Endodermal cell (in vitro differentiated cells): ENCODE data around the gene ROPN1L. TPM values are rescaled to one million over a fixed set of nuclear protein-coding genes. Genes with fewer than 3 reads are reported as not detected.

Experiments used
- DNase-seq: peaks from one replicate; pipeline ENCODE4 v3.0.0-alpha.2; 2017
- H3K27ac ChIP-seq: 2 replicates; pipeline ENCODE4 v1.5.1; 2013; ENCODE audit warnings: mild to moderate bottlenecking, low read depth, low read length, moderate library complexity
- H3K27me3 ChIP-seq: 2 replicates; pipeline ENCODE4 v1.6.1; 2013; ENCODE audit warnings: mild to moderate bottlenecking, low read length, moderate library complexity; ENCODE audit not compliant: insufficient read depth, control insufficient read depth, poor library complexity, severe bottlenecking
- H3K36me3 ChIP-seq: 2 replicates; pipeline ENCODE4 v1.7.0; 2013; ENCODE audit warnings: mild to moderate bottlenecking, low read length, moderate library complexity; ENCODE audit not compliant: control insufficient read depth, insufficient read depth
- H3K4me1 ChIP-seq: one replicate; pipeline ENCODE4 v1.7.0; 2013; ENCODE audit warnings: low read length; ENCODE audit not compliant: control insufficient read depth, insufficient read depth
- H3K4me3 ChIP-seq: 2 replicates; pipeline ENCODE4 v1.5.1; 2013; ENCODE audit warnings: mild to moderate bottlenecking, low read length, moderate library complexity
- H3K9ac ChIP-seq: 2 replicates; pipeline ENCODE4 v1.6.1; 2013; ENCODE audit warnings: mild to moderate bottlenecking, low read length, moderate library complexity; ENCODE audit not compliant: poor library complexity, severe bottlenecking; ENCODE audit errors: extremely low read depth
- H3K9me3 ChIP-seq: 2 replicates; pipeline ENCODE4 v1.6.1; 2013; ENCODE audit warnings: mild to moderate bottlenecking, low read length, moderate library complexity; ENCODE audit not compliant: control insufficient read depth
- H3K27ac Mint-ChIP-seq: 2 replicates; pipeline ENCODE4 v1.8.0; 2020; ENCODE audit warnings: mixed read lengths
- H3K27me3 Mint-ChIP-seq: 2 replicates; pipeline ENCODE4 v1.8.0; 2021; ENCODE audit warnings: mild to moderate bottlenecking, mixed read lengths; ENCODE audit not compliant: insufficient read depth
- H3K36me3 Mint-ChIP-seq: 2 replicates; pipeline ENCODE4 v1.8.0; 2020; ENCODE audit warnings: low read depth, mixed read lengths
- H3K4me1 Mint-ChIP-seq: 2 replicates; pipeline ENCODE4 v1.8.0; 2020; ENCODE audit warnings: mixed read lengths
- H3K4me3 Mint-ChIP-seq: 2 replicates; pipeline ENCODE4 v1.8.0; 2020; ENCODE audit warnings: mild to moderate bottlenecking, moderate library complexity, mixed read lengths
- H3K9me3 Mint-ChIP-seq: 2 replicates; pipeline ENCODE4 v1.8.0; 2020; ENCODE audit warnings: mild to moderate bottlenecking, mixed read lengths
- WGBS, 2 experiments: methylation state at CpG; one replicate each; pipeline versions ENCODE4 v1.1.5 to v1.1.7; 2013; ENCODE audit warnings: missing lambda C conversion rate in 2 of 2, mixed read lengths in 1 of 2; ENCODE audit not compliant: insufficient coverage in 1 of 2, insufficient read length in 1 of 2; 5-methylcytosine and 5-hydroxymethylcytosine counted together
- total RNA-seq, 2 donors: library from RNA; stranded (reverse); fragmentation: NEBNext Ultra II Directional in 1 of 2; extraction: Animal tissue kit (Norgen Biotek cat#: 25700) in 1 of 2; gene quantifications; 2 replicates in 1 of 2; 3 replicates in 1 of 2; pipeline ENCODE4 v1.2.1, GENCODE V29; 2021
- TF ChIP-seq, protein P1 (sequence below): fragments of 200-600 bp; sonication (generic); conservative IDR thresholded peaks from 2 replicates; pipeline ENCODE4 v1.5.0; 2021; ENCODE audit warnings: antibody characterized with exemption, mild to moderate bottlenecking

ROPN1L gene
- total RNA-seq, 2 donors from 2014 or later: 0.70 TPM; not detected in 1

DNA sequence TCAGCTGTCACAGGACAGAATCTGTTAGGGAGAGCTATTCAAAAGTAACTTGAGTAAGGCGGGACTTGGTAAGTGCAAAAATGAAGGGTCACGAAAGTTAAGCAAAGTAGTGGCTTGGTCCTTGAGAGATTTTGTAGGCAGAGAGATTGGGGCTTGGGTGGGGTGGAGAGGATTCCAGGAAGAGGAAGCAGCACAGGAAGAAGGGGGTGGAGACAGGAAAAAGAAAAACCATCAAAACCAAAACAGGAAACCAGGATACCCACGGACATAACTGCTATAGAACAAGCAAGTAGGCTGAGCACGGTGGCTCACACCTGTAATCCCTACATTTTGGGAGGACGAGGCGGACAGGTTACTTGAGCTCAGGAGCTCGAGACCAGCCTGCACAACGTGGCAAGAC lies 3.7 kb downstream of the ROPN1L start:
- no peak overlapping the region for H3K9ac ChIP-seq
- TF ChIP-seq, protein P1, sequence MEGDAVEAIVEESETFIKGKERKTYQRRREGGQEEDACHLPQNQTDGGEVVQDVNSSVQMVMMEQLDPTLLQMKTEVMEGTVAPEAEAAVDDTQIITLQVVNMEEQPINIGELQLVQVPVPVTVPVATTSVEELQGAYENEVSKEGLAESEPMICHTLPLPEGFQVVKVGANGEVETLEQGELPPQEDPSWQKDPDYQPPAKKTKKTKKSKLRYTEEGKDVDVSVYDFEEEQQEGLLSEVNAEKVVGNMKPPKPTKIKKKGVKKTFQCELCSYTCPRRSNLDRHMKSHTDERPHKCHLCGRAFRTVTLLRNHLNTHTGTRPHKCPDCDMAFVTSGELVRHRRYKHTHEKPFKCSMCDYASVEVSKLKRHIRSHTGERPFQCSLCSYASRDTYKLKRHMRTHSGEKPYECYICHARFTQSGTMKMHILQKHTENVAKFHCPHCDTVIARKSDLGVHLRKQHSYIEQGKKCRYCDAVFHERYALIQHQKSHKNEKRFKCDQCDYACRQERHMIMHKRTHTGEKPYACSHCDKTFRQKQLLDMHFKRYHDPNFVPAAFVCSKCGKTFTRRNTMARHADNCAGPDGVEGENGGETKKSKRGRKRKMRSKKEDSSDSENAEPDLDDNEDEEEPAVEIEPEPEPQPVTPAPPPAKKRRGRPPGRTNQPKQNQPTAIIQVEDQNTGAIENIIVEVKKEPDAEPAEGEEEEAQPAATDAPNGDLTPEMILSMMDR: no peak
- no peak overlapping the region for H3K4me3 ChIP-seq
- Mint-ChIP-seq H3K4me3 (no peak overlapping the region), H3K36me3 (no peaks in the 10 kb centered on the region), H3K27ac (no peak overlapping the region), H3K9me3 (no peaks in the 10 kb centered on the region), H3K27me3 (peaks cover 31% of the 10 kb centered on the region), H3K4me1 (no peaks in the 10 kb centered on the region)
- DNase-seq: no peak
- 92 to 94% methylated on average over 8 of the region's 8 CpGs for WGBS, 2 experiments
- H3K27me3 ChIP-seq: peaks cover 17% of the 10 kb centered on the region
- H3K4me1 ChIP-seq: no peaks in the 10 kb centered on the region
- no peak overlapping the region for H3K27ac ChIP-seq
- no peaks in the 10 kb centered on the region for H3K36me3 ChIP-seq
- no peaks in the 10 kb centered on the region for H3K9me3 ChIP-seq

DNA sequence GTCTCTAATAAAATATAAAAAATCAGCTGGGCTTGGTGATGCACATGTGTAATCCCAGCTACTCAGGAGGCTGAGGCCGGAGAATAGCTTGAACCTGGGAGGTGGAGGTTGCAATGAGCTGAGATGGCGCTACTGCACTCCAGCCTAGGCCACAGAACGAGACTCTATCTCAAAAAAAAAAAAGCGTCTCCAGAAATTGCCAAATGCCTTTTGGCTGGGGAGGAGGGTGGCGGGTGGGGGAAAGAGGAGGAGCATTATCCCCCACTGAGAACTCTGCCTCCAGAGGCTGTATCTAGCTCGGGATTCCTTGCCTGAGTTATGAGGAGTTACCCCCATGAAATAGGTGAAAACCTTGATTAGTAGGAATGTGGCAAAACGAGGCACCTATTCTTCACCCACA lies 4.8 kb downstream of the ROPN1L start:
- H3K27me3 Mint-ChIP-seq: peaks cover 30% of the 10 kb centered on the region
- H3K27ac Mint-ChIP-seq: no peak overlapping the region
- no peaks in the 10 kb centered on the region for H3K4me1 Mint-ChIP-seq
- no peak overlapping the region for H3K4me3 Mint-ChIP-seq
- Histone ChIP-seq H3K4me3 (no peak overlapping the region), H3K9ac (no peak overlapping the region), H3K27me3 (peaks cover 17% of the 10 kb centered on the region), H3K27ac (no peak overlapping the region), H3K9me3 (no peaks in the 10 kb centered on the region), H3K36me3 (no peaks in the 10 kb centered on the region), H3K4me1 (no peaks in the 10 kb centered on the region)
- TF ChIP-seq, protein P1: no peak
- no peaks in the 10 kb centered on the region for H3K9me3 Mint-ChIP-seq
- H3K36me3 Mint-ChIP-seq: no peaks in the 10 kb centered on the region
- WGBS, 2 experiments: 80 to 86% methylated on average over 6 to 7 of the region's 7 CpGs
- no peak for DNase-seq

DNA sequence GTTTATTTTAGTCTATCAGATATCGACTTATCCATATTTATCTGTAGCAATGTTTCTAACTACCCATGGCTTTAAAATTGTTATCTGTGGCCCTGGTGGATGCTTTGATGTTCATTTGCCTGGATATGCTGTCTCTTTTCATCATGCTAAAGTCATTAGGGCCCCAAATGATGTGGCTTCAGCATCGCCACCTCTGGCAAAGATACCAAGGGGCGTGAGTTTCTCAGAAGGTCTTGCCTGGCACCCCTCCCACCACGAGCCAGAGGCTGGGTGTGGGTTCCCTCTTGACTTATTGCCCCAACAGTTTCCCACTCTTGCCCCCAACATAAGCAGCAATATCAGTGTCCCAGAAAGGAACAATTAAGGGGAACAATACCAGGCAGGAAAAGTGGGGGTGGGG lies 5.4 kb downstream of the ROPN1L start:
- H3K9me3 Mint-ChIP-seq: no peaks in the 10 kb centered on the region
- Histone ChIP-seq H3K9ac (no peak overlapping the region), H3K27ac (no peak overlapping the region), H3K4me1 (no peaks in the 10 kb centered on the region), H3K27me3 (peaks cover 17% of the 10 kb centered on the region), H3K4me3 (no peak overlapping the region), H3K9me3 (no peaks in the 10 kb centered on the region), H3K36me3 (no peaks in the 10 kb centered on the region)
- no peaks in the 10 kb centered on the region for H3K36me3 Mint-ChIP-seq
- no peak overlapping the region for H3K4me3 Mint-ChIP-seq
- TF ChIP-seq, protein P1: no peak
- no peak overlapping the region for H3K27ac Mint-ChIP-seq
- peaks cover 31% of the 10 kb centered on the region for H3K27me3 Mint-ChIP-seq
- WGBS, 2 experiments: 93% methylated on average over 3 of the region's 4 CpGs; no CpG with 5 or more reads in 1 of the 2 experiments
- no peaks in the 10 kb centered on the region for H3K4me1 Mint-ChIP-seq
- DNase-seq: no peak
